ENCODE measurements around the gene B3GALT6. TPM values are rescaled to one million over a fixed set of nuclear protein-coding genes. Genes with fewer than 3 reads are reported as not detected.

Gene B3GALT6
- polyA plus RNA-seq, 4 donors, result 15.8 to 22.2 (median 20.6) TPM

DNA sequence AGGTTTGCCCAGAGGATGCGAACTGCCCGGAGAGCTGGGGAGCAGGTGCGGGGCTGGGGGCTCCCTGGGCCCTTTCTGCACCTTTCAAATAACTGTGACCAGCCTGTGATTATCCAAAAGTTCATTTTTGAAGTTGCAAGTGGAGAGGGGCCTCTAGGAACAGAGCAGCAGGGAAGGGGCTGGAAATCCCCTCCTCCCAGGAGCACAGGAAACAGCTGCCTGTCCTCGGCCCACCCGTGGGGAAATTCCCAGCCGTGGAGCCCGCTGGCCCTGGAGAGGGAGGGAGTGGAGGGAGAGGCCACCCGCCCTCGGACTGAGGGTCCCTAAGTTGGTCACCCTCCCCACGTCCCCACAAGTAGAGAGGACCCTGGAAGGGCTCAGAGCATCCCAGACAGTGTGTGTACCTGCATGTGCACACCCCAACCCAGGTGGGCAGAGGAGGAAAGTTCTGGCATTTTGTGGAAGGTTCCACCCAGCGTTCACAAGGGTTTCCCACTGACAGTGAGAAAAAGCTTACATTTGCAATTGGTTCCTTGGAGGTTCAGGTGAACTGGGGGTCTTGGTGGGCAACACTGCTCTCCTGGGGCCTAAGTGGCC lies 16.9 kb upstream of the B3GALT6 start:
- no peak for DNase-seq (ENCODE audit: low read depth in 4 of 4, low spot score in 3 of 4)

DNA sequence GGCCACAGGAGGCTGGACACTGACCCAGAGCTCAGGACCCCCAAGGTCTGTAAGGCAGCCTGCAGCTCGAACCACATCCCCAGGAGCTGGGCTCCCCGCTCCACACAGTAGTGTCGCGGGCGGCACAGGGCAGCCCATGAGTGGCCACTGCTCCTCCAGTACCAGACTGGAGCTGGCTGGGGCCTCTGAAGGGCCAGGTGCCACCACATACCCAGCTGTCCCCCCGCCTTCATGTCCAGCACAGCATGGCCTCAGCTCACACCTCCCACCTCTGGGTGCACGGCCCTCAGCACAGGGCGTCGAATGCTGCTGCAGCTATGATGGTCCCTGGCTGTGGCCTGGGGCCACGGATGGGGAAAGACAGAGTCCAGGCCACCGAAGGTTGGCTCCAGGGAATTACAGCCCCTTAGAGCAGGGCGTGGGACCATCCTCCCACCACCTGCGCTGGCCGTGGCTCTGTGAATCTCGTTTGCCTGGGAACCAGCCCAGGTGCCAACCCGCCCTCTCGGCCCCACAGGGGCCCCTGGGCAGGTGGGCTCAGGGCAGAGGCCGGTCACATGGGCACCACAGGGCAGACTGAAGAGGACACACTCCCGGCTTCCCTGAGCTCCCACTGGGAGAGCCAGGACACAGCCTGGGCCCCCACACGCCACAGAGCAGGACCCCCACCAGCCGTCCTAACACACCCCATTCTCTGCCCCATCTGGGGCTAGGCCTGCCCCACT lies 16.0 kb upstream of the B3GALT6 start:
- no peak for DNase-seq (ENCODE audit: low read depth in 4 of 4, low spot score in 3 of 4)

GRCh38 chr1:1216770-1217620 lies 15.0 kb upstream of the B3GALT6 start:
- no peak for DNase-seq (ENCODE audit: low read depth in 4 of 4, low spot score in 3 of 4)

DNA sequence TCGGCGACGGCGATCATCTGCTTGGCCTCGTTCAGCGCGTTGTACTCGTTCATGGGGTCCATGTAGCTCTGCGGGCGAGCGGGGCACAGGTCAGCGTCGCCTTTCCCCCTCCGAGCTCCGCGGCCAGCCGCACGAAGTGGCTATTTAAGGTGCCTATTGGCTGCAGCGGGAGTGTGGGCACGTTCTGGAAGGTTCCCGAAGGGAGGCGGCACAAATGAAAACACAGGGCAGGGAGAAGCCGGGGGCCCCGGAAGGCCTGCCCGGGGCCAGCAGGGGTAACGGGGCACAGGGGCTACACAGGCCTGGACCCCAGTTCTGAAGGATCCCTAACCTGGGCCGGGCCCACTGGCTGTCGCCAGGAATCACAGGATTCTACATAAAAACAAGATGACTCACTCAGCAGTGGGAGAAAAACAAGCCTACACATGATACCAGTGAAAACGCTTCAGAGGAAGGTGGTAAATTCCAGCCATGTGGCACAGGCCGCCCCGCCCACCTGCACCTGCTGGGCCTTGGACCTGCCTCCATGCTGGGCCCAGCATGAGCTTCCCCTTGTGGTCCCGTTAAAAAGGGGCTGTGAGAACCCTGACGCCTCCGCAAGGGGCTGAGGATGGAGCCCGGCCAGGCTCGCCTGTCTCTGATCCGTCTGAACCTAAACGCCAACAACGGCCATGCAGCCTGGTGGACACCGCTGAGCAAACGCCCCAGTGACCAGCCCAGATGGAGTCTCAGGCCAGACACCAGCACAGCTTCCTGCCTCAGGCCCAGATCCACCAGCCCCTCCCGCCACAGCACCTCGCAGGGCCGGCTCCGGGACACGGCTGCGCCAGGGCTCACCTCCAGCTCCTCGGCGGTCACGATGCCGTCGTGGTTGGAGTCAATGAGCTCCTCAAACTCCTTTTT lies 14.2 kb upstream of the B3GALT6 start:
- DNase-seq (ENCODE audit: low read depth in 4 of 4, low spot score in 3 of 4), result no peak

DNA sequence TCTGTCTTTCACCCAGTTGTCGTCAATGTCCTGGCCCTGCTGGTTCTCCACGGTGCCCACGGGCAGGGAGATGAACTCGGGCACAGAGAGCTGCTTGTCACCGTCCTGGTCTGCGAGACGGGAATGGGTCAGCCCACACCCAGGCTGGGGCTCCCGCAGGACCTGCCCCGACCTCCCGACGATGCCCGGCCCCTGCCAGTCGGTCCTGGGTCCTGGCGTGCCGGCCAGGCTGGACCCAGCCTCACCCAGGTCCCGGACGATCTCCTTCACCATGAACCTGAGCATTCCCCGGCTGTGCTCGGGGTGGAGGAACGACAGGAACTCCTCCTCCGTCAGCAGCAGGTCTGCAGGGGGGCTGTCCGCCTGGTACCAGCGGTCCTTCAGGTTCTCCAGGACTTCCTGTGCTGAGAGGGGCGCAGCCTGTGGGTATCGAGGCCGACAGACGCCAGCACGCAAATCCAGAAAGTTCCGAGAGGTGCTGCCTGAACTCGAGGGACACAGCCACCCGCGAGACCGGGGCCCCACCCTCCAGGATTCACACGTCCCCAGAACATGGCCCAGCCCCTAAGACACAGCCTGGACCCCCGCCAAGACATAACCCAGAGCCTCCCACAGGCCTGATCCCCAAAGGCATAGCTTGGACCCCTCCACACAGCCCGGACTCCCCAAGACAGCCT lies 13.4 kb upstream of the B3GALT6 start:
- DNase-seq (ENCODE audit: low read depth in 4 of 4, low spot score in 3 of 4), result no peak

DNA sequence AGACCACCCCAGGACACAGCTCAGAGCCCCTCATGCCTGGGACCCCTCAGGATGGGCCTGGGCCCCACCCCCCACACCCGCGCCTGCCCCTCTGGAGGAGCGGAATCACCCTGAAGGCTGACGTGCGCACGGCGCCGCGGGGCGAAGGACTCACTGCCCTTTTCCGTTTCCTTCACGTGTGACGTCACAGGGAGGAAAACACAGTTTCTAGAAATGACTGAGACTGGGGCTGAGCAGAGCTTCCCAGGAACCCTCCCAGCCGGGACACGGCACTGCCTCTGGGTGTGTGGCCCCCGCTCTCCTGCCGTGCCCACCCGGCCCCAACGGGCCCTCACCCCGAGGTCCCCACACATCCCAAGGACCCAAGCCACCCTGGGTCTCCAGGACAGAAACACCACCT lies 12.7 kb upstream of the B3GALT6 start:
- no peak for DNase-seq (ENCODE audit: low read depth in 4 of 4, low spot score in 3 of 4)

- no peak for DNase-seq (ENCODE audit: low read depth in 4 of 4, low spot score in 3 of 4)
These were observed 11.8 kb upstream of the B3GALT6 start for GRCh38 chr1:1220197-1220596.

DNA sequence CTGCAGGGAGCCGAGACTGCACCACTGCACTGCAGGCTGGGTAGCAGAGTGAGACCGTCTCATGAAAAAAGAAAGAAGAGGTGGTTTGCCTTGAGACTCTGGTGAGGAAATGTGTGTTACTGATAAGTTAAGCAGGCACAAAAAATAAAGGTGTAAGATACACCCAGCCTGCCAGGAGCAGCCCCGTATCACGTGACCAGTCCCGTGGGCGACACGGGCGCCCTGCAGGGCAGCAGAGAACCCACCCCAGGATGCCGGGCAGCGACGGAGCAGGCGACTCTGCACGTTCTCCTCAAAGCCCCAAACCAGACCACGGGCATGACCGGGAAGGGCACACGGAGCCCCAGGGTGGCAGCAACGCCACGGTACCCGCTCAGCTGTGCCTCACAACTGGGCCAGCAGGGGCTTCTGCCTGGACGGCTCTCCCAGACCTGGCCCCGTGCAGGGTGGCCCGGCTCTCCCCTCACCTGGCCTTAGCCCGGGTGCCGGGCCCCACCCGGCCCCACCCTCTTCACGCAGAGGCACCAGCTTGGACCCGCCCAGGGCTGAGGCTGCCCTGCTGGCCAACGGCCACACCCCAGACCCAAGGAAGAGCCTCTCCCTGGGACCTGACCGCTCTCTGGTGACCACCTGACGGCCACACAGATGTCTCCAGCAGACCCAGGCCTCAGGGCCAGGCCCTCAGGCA lies 10.0 kb upstream of the B3GALT6 start:
- DNase-seq (ENCODE audit: low read depth in 4 of 4, low spot score in 3 of 4), result no peak

GRCh38 chr1:1222575-1223225 lies 9.3 kb upstream of the B3GALT6 start:
- no peak for DNase-seq (ENCODE audit: low read depth in 4 of 4, low spot score in 3 of 4)

DNA sequence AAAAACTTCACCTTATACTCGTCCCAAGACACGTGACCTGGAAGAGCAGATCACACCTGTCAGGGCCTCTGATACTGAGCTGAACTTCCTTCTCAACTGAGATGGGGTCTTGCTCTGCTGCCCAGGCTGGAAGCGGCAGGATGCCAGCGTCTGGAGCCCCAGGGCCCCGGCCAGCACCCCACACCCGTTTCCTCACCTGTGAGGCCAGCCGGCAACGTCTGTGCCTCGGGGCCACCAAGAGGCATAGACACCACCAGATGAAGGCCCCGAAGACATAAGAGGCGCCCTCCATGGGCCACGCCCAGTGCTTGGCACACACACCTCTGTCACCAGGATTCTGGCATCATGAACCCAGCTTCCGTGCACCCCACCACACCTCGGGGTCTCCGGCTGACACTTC lies 8.7 kb upstream of the B3GALT6 start:
- no peak for DNase-seq (ENCODE audit: low read depth in 4 of 4, low spot score in 3 of 4)

- DNase-seq (ENCODE audit: low read depth in 4 of 4, low spot score in 3 of 4), result no peak
These were observed 8.1 kb upstream of the B3GALT6 start for GRCh38 chr1:1223891-1224290.

GRCh38 chr1:1225238-1225845 lies 6.7 kb upstream of the B3GALT6 start:
- DNase-seq (ENCODE audit: low read depth in 4 of 4, low spot score in 3 of 4), result no peak

DNA sequence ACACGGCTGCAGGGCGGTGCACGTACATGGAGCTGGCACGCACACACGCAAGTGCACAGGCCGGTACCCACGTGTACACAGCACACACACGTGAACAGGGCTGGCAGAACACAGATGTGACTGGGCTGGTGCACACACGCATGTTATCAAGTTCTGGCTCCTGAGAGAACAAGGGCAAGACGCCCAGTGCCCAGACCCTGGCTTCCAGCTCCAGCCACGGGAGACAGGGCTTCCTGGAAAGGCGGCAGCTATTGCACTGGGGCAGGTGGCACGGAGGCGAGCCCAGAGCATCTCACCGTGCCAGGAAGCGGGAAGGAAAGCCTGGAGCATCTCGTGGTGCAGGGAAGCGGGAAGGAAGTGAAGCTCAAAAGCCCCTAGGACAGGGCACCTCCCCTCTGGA lies 6.1 kb upstream of the B3GALT6 start:
- DNase-seq (ENCODE audit: low read depth in 4 of 4, low spot score in 3 of 4), result no peak

- DNase-seq (ENCODE audit: low read depth in 4 of 4, low spot score in 3 of 4), result no peak
These were observed 5.3 kb upstream of the B3GALT6 start for GRCh38 chr1:1226566-1227362.

GRCh38 chr1:1227386-1227785 lies 4.7 kb upstream of the B3GALT6 start:
- DNase-seq (ENCODE audit: low read depth in 4 of 4, low spot score in 3 of 4), result no peak

- DNase-seq (ENCODE audit: low read depth in 4 of 4, low spot score in 3 of 4), result no peak
These were observed 3.9 kb upstream of the B3GALT6 start for GRCh38 chr1:1228187-1228586.

DNA sequence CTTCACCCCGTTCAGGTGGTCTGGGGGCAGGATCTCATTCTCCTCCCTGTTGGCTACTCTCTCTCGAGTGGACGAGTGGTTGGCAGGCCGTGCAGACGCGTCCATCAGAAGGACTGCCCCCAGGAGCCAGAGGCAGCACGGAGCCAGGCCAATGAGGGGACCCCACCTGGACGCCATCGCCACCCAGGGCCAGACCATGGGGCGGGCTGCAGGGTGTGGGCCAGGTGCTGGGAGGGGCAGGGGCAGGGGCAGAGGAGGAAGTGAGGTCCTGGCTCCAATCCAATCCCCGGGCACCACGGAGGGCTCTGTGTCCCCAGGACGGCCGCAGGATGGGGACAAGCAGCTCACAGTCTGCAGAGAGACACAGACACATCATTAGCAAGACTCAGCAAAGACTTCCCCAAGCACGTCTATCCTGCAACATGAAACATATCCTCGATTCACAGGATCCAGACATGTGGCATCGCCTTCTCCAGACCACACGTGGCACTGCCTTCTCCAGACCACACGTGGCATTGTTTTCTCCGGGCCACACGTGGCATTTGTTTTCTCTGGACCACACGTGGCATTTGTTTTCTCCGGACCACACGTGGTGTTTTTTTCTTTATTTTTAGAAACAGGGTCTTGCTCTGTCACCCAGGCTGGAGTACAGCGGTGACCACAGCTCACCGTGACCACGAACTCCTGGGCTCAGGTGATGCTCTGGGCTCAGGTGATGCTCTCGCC lies 3.3 kb upstream of the B3GALT6 start:
- no peak for DNase-seq (ENCODE audit: low read depth in 4 of 4, low spot score in 3 of 4)

Measured in left renal pelvis (tissue), 4 donors.